Mucosa of descending colon (tissue), 3 donors: ENCODE data around the gene RAMACL. TPM values are rescaled to one million over a fixed set of nuclear protein-coding genes. Genes with fewer than 3 reads are reported as not detected.
"Not testable (repeated sequence)": the region's sequence is repeated elsewhere in the genome, so short reads cannot be mapped to it uniquely, and the experiment has no call there.

ENCODE experiments used
- ATAC-seq: fragments of 200-7000 bp; cut with Tn5 transposase; one replicate; pipeline ENCODE4 v1.9.1; 2020; ENCODE audit warnings: mild to moderate bottlenecking, moderate library complexity
- DNase-seq, 3 donors: peaks; one replicate each; pipeline ENCODE4 v3.0.0-alpha.2; 2020
- H3K36me3 ChIP-seq: fragments of 200-600 bp; one replicate; pipeline ENCODE4 v1.8.0; 2021; ENCODE audit warnings: low read depth, mild to moderate bottlenecking
- H3K4me1 ChIP-seq: fragments of 200-600 bp; one replicate; pipeline ENCODE4 v1.8.0; 2021; ENCODE audit warnings: low read depth, mild to moderate bottlenecking
- H3K4me3 ChIP-seq: fragments of 200-600 bp; one replicate; pipeline ENCODE4 v1.8.0; 2021; ENCODE audit warnings: mild to moderate bottlenecking
- H3K9me3 ChIP-seq: fragments of 200-600 bp; one replicate; pipeline ENCODE4 v1.8.0; 2021; ENCODE audit warnings: mild to moderate bottlenecking
- CTCF ChIP-seq: fragments of 200-600 bp; IDR thresholded peaks from one replicate; pipeline ENCODE4 v1.8.0; 2022; ENCODE audit warnings: antibody characterized with exemption, mild to moderate bottlenecking
- intact Hi-C, 2 donors: fragments of 100-400 bp; cut with DNase I in 1 of 2; cut with micrococcal nuclease in 1 of 2; formaldehyde crosslinking; loops; one replicate each; pipeline versions ENCODE4 v1.11.0 to v1.11.1; 2022; cut with DNase I, micrococcal nuclease
- long read RNA-seq, 2 donors: library from polyadenylated mRNA; unstranded; transcript quantifications; one replicate each; pipeline ENCODE4 v2.0.0, GENCODE V29; 2019 to 2021
- total RNA-seq, 3 donors: library from RNA; stranded (reverse); fragmentation: NEBNext Ultra II Directional in 2 of 3; extraction: Animal tissue kit (Norgen Biotek cat#: 25700) in 2 of 3; gene quantifications; one replicate each; pipeline versions ENCODE4 v1.2.1 to v1.2.4, GENCODE V29; 2021 to 2023
- donor health status: DM: no; HTN: no; CAD: no; lungs with moderate emphysema.
- donor health status: DM: no; HTN: no; CAD: no.
- donor health status: DM: no; HTN: yes; CAD: no.

RAMACL gene
- 1 to 10 TPM in 1 of 3 donors, under 1 TPM in 2; 0.66 to 1.7 (median 0.92) TPM for total RNA-seq
- long read RNA-seq, donor 1, transcript RAMACL-201 (1 exons, 1,991 nt), result major isoform, 6 of 6 reads
- long read RNA-seq, donor 1, partial matches to known transcripts, result 0 of 6 reads
- long read RNA-seq, donor 1, other reads (novel, unspliced or antisense), result 0 of 6 reads
- long read RNA-seq, donor 2, result 0 reads

- intact Hi-C loops, result no loop called here
- ATAC-seq (peak; percentile 86), DNase-seq (peak in 1 of 3 donors; percentile 42)
- Histone ChIP-seq H3K4me1 (peaks cover 6% of the 10 kb centered on the region), H3K9me3 (no peaks in the 10 kb centered on the region), H3K36me3 (no peaks in the 10 kb centered on the region), H3K4me3 (no peak within 1 kb of the TSS)
- no peak for TF ChIP-seq CTCF
These were observed at the start of gene RAMACL for GRCh38 chr6:166586424-166587156. Gene RAMACL, minus strand, starts transcription at chr6:166586678. Its CDS starts 201 bp downstream, at chr6:166586477.

DNA sequence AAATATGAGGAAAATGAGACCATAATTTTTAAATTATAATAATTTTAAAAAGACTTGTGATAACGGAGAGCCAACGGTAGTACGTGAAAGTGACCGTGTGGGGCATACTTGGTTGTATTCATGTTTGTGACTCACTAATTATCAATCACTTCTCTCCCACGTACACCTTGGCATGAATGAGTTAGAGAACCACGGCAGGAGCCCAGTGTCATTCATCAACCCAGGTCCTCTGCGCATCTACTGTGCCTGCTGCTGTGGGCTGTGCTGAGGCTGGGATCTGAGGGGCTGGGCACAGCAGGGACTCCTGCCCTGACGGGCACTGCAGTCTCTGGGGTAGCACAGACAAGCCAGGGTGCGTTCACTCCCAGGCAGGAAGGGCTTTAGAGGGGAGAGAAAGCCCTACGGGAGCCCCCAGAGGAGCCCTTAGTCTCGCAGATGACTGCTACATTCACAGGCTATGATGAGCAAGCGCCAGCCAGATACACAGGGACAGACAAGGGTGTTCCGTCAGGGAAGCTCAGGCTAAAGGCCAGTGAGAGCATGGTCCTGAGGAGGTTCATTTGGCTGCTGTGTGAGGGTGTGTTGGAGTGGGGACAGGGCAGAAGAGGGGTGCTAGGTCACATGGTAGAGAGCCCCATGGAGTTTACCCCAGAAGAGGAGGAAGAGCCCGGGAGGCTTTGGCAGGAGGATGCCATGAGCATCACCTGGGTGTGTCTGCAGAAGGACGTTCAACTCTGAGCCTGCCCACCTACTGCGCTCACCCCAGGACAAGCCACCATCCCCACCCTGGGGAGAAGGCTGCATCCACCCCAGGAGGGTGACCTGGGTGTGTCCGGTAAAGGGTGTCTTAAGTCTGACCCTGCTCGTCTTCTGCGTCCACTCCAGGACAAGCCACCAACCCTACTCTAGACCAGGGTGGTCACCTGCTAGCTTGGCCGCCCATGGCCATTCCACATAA is 48.8 kb upstream of the RAMACL start:
- H3K36me3 ChIP-seq, result no peaks in the 10 kb centered on the region
- TF ChIP-seq CTCF, result no peak
- ATAC-seq, result no peak
- no peaks in the 10 kb centered on the region for H3K9me3 ChIP-seq
- no peaks in the 10 kb centered on the region for H3K4me1 ChIP-seq
- H3K4me3 ChIP-seq, result no peak overlapping the region
- no peak for DNase-seq
- intact Hi-C loops, result no loop called here

- ATAC-seq, H3K9me3 ChIP-seq, intact Hi-C loops, H3K4me1 ChIP-seq, H3K36me3 ChIP-seq, DNase-seq, H3K4me3 ChIP-seq: not testable (repeated sequence)
These were observed 48.1 kb upstream of the RAMACL start for GRCh38 chr6:166634581-166634980.

GRCh38 chr6:166633732-166634535 is 47.5 kb upstream of the RAMACL start:
- ATAC-seq, result peak; percentile 42
- intact Hi-C loops, result no loop called here
- Histone ChIP-seq H3K4me3 (no peak overlapping the region), H3K4me1 (peaks cover 1% of the 10 kb centered on the region), H3K9me3 (no peaks in the 10 kb centered on the region), H3K36me3 (no peaks in the 10 kb centered on the region)
- no peak for DNase-seq
- TF ChIP-seq CTCF, result no peak

- Histone ChIP-seq H3K4me3 (no peak overlapping the region), H3K9me3 (no peaks in the 10 kb centered on the region), H3K36me3 (no peaks in the 10 kb centered on the region), H3K4me1 (peaks cover 9% of the 10 kb centered on the region)
- no peak for TF ChIP-seq CTCF
- ATAC-seq (no peak), DNase-seq (no peak)
- intact Hi-C loops, result no loop called here
These were observed 46.3 kb upstream of the RAMACL start for GRCh38 chr6:166632731-166633130.
